GM18511 (cell line): Measurements from ENCODE around the gene SEPTIN8.
A peak's percentile ranks its signal among the peaks of the same experiment; 100 is the strongest.

ENCODE experiments used
- ATAC-seq: cut with Tn5 transposase; IDR thresholded peaks from one replicate; pipeline ENCODE4 v1.9.1; 2021; ENCODE audit warnings: mild to moderate bottlenecking, moderate library complexity; ENCODE audit not compliant: unreplicated experiment

Gene SEPTIN8, protein sequence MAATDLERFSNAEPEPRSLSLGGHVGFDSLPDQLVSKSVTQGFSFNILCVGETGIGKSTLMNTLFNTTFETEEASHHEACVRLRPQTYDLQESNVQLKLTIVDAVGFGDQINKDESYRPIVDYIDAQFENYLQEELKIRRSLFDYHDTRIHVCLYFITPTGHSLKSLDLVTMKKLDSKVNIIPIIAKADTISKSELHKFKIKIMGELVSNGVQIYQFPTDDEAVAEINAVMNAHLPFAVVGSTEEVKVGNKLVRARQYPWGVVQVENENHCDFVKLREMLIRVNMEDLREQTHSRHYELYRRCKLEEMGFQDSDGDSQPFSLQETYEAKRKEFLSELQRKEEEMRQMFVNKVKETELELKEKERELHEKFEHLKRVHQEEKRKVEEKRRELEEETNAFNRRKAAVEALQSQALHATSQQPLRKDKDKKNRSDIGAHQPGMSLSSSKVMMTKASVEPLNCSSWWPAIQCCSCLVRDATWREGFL

DNA sequence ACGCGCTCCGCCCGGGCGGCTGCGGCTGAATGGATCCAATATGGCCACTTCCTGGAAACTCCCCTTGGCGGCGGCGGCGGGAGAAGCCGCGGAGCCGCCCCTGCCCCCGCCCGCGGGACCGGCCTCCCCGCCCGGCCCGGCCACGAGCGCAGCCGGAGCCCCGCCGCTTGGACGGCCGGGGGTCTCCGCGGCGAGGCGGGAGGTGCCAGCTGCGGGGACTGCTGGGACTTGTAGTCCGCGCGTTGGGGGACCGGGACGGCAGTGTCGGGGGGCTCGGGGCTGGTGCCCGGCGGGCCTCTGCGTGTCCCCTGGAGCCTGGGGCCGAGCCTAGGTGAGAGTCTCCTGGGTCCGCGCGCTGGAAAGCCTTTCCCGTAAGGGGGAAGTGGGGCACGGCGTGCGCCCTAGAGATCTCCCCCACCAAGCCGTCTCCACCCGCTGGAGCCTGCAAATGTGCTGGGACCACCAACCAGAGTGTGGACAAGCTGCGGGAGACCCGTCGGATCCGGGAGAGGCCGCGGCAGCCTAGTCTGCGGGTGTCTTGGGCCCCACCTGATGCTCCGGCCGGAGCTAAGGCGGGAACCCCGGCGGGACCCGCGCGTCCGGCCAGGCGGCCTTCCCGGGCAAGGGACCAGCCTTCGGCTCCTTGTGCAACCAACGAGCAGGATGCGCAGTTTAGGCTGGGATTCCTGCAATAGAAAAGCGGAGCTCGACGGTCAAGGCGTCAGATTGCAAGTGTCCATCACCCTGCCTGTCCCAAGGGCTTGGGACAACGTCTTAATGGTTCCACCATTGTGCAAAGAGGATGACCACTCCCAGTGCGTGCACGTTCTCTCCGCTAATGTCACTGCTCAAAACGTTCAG is at the start of gene SEPTIN8:
Gene SEPTIN8, minus strand, starts transcription at position 31 of the 861 bp plus-strand sequence. CDS start 102 bp downstream, outside the sequence.
- ATAC-seq: peak; percentile 68

DNA sequence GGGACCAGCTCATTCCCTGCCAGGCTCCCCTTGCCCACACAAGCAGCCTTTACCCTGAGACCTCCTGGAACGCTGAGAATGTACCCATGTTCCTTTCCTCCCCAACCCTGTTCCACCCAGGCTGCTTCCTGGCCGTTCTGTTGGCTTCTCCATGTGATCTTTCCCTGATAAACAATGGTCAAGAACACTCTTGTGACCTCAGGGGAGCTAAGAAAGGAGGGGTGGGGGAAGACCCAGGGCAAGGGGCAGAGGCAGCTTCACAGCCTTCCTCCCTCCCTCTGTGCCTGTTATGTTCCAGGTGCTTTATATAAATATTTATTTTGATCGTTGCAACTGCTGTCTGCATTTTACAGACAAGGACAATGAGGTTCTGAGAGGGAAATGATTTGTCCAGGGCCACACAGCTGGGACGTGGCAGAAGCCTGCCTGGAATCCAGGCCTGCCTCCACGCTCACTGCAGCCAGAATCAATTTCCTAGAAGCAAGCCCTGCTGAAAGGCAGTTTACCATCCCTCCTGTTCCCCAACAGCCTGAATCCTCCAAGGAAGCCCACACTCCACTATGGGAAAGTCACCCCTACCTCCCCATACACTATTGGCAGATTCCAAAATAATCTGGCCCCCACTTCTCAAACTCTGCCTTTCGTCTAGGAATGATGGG is 49.5 kb upstream of the SEPTIN8 start:
- no peak for ATAC-seq

DNA sequence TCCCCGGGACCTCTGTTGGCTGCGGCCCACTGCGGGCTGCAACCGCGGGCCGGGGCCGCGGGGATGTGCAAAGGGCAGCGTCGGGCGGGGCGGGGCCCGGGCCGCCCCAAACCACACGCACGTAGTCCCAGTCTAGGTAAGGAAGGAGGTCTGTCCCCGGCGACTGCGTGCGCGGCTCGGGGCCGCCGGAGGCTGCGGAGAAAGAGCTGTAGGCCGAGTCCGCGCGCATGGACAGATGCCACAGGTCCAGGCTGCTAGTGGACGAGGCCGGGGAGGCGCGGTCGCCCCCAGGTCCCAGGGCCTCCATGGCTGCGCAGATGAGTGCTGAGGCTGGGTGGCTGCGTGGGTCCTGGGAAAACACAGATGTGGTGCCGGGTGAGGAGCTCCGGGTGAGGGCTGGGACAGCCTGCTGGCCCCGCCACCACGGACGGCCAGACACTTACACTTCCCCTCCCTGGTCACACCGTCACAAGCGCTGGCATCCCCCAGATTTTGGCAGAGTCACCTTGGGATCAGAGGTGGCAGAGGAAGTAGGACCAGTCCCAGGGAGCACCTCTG is 48.9 kb upstream of the SEPTIN8 start:
- no peak for ATAC-seq

DNA sequence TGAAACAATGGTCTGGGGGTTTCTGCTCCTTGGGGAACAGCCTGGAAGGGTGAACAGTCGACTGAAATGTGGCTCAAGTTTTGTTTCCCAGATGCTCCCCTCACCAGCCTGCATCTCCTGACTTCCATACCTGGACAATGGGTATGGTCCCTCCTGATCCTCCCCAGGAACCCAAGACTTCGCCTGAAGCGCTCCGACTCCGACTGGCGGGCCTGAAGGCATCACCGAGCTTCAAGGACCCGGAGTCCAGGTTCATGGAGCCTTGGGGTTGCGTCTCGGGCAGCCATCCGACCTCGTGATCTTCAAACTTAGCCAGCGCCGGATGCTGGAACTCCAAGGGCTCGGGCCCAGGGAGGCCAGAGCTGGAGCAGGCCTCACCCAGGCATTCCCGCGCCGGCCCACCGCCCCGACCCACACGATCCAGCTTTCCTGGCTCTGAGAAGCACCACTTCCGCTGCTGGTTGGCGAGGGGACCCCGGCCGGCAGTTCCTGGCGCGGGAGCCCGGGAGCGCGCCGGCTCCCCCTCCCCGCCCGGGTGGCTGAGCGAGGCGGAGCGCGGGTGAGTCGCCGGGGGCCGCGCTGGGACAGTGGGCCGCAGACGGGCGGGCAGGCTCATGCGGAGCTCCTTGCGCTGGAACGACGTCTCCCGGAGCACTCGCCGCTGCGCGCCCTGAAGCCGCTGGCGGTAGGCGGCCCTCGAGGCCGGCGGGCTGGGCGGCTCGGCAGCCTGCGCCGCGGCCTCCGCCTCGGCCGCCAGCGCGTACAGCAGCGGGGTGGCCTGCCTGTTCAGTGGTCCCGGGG is 48.2 kb upstream of the SEPTIN8 start:
- ATAC-seq: no peak

DNA sequence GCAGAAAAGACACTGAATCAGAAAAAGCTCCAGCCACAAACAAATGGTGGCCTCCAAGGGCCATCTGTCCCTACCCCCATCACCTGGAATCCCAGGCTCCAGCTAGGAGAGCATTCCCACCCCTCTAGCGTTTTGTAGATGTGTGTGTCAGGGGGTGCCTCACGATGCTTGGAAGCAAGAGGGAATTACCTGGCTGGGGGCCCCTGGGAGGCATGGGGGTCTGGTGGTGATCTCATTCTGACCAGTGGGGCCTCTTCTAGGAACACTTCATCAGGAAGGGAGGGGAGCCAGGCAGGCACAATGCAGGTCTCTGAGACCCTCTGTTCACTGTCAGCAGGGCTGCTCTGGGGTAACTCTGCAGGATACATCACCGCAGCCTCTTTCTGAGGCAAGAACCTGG is 47.4 kb upstream of the SEPTIN8 start:
- no peak for ATAC-seq

DNA sequence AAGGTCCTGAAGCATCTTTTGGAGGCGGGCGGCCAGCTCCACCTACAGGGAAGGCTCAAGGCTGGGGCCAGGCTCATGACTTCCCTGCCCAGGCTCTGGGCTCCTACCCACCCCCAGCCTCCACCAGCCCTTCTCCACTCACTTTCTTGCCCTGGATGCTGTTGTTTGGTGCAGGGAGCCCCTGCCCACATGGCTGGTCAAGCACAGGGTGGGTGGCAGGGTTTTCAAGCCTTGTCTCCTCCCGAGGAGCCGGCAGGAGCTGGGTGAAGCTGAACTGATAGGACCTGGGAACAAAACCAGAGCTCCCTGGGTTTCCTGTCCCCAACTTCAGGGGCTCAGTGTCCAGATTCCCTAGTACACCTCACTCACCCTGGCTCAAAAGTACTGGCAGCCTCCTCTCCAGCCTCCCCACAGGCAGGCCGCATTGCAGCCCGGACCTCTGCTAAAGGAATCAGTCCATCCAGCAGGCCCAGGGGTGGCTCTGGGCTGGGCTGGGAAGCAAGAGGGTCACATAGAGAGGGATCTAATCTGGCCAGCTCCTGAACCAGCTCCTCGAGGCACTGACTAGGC is 46.5 kb upstream of the SEPTIN8 start:
- ATAC-seq: no peak

DNA sequence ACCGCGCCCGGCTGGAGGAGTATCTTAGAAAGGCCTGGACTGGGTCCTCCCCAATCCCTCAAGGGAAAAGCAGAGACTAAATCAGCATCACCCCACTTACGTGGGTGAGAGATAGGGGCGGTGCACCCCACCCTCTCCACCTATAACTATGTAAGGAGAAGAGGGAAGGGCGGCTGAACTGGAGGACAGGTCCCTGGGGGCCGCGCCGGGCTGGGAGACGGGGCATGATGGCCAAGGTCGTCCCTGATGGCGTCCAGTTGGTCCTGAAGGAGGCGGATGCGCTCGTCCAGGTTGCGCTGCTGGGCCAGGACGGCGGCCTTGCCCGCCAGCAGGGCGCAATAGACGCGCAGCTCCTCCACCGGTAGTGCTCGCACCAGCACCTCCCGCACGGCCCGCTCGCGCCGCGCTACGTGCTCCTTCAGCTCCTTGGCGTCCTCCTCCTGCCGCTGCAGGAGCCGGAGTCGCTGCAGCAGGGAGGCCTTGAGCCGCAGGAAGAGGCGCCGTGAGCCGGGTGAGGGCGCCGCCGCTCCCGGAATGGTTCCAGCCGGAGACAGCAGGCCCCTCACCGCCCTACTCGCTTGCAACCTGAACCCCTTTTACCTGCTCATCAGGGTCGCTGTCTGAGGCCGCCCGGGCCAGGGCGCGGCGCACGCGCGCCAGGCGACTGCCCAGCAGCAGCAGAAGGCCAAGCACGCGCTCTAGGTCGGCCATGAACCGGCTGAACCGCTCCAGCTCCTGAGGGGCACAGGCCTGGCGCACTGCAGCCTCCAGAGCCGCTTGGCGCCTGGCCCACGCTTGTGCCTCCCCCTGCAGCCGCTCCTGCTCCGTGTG is 45.8 kb upstream of the SEPTIN8 start:
- ATAC-seq: no peak

DNA sequence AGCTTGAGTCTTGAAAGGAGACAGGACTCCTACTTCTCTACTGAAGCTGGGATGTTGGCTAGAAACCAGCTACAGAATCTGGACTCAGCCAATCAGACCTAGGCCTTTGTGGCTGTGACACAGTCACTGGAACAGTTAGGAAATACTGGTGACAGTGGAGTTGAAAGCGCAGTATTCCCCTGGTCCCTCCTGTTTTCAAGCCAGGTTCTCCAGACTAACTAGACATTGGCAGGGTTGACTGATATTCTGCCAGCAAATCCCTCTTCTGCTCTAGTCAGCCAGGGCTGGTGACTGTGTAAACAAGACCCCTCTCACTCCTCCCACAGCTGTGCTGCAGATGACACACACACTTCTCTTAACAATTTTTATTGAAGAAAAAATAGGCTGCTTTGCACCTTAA is 44.8 kb upstream of the SEPTIN8 start:
- no peak for ATAC-seq

DNA sequence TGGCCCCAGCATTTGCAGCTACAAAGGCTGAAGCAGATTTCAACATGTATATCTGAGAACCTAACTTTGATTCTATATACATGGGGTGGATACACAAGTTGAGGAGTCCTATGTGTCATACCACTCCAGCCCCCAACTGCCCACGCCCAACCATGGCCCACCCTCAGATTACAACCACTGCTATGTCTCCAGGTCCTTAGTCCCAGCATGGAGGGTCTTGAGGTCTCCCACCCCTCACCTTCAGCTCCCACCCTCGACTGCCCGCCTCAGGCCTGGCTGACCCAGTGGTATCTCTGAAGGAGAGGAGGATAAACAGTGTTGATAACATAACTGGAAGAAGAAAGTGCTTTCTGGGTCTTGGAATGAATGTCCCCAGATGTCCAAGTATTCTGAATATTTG is 44.3 kb upstream of the SEPTIN8 start:
- ATAC-seq: no peak

DNA sequence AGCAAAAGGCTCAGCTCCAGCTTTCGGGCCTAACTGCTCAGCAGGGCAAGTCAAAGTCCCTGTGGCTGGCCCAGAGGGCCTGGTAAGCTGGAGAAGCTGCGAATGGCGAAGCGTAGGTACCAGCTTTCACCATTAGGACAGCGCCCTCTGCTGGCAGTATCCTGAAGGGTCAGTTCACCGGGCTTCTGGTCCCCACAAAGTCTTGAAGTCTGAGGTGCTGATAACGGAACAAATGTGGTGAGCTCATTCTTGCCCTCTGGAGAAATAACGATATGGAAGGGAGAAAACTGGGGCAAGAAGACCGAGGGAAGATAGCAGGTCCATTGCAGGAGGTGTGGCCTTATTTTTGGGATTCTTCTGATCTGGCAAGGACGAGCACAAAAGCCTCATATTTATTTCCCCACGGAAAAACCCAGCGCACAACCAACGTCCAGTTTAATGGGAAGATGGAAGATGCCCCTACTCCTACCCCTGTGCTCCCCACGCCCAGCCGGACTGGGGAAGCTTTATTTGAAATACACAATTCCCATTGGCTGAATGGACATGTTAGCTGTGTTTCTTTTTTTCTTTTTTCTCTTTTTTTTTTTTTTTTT is 43.2 kb upstream of the SEPTIN8 start:
- ATAC-seq: peak; percentile 84

DNA sequence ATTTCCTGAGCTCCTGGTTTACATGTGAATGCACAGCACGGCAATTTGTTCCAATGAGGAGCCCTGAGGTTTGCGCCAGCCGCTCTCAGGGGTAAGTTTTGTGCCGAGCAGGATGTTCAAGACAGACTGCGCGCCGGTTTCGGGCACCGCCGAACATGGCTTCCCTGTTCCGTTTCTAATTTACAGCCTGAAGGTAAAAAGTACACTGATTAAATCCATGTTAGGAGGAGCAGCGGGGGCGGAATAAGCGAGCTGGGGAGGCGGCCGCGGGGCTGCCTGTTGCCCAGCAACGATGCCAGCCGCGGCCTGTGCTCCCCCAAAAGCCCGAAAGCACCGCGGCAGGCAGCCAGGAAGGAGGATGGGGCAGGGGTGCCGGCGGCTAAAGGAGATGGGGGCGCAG is 42.4 kb upstream of the SEPTIN8 start:
- ATAC-seq: no peak

DNA sequence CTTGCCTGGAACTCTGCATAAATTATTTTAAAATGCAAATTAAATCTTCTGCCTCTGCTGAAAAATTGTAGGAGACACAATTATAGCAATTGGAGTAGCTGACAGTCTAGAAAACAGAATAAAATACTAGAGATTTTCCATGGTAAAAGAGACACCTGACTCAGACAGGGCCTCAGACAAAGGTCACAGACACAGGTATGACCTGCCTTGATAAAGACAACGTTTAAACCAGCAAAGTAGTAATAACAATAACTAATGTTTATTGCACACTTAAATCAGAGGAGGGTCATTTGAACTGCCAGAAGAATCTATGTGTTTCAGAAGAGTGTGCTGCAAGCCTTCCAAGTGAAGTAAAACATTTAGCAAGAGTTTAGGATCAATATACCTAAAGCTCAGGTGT is 40.0 kb upstream of the SEPTIN8 start:
- ATAC-seq: no peak

DNA sequence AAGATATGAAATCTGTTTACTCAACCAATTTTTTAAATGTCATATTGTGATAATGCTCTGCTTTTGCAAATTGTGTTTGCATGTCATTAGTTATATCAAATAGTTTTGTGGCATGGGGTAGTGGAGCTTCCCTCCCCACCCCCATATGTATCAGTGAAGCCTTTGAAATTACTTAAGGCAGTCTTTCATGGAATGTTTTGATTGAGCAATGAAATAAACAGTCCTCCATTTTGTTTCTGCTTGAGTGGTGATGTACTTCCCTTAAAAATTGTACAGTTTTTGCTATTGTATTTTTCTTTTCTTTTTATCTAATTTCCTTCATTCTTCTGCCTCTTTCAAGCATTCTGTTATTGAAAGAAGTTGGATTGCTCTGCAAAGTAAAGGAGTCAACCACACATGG is 39.5 kb upstream of the SEPTIN8 start:
- ATAC-seq: no peak

DNA sequence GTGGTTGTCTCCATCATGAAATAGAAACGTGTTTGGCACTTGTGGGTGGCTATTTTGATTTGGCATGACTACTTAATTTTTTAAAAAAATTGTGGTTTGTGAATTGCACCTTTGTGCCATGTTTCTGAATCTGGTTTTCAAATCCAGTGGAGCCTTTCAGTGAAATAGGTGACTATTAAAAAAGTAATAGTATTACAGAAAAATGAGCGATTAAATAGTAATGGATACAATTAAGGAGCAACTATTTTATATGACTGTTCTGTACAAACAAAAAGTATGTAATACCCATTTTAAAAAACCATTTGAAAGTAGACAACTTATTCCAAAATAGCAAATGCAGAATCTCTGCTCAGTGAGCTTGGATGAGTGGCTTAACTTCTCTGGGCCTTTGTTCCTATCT is 39.0 kb upstream of the SEPTIN8 start:
- ATAC-seq: no peak

DNA sequence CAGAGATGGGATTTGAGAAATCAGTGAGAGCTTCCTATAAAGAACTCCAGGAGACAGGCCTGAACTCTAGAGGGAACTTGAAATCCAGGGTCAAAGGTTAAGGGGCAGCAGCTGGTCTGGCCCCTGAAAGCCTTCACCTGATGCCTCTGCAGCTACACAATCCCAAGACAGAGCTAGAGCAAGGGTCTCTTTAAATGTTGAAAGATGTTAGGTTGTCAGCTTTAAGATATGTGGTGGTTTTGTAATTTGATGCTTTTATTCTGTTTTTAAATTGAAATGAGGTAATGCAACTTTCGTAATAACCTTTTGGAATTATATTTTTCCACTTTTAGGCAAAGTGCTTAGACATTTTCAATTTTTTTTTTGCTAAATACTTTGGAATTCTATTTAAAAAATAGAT is 38.4 kb upstream of the SEPTIN8 start:
- no peak for ATAC-seq

DNA sequence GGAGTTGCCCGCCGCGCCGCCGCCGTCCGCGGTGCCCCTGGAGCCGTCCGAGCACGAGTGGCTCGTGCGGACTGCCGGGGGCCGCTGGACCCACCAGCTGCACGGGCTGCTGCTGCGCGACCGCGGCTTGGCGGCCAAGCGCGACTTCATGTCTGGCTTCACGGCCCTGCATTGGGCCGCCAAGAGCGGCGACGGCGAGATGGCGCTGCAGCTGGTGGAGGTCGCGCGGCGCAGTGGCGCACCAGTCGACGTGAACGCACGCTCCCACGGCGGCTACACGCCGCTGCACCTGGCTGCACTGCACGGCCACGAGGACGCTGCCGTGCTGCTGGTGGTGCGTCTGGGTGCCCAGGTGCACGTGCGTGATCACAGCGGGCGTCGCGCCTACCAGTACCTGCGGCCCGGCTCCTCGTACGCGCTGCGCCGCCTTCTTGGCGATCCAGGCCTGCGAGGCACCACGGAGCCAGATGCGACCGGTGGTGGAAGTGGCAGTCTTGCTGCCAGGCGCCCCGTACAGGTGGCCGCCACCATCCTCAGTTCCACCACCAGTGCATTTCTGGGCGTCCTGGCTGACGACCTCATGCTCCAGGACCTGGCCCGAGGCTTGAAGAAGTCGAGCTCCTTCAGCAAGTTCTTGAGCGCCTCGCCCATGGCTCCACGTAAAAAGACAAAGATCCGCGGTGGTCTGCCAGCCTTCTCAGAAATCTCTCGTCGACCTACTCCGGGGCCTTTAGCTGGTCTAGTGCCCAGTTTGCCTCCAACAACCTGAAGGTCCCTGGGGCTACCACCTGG is 37.7 kb upstream of the SEPTIN8 start:
- no peak for ATAC-seq

DNA sequence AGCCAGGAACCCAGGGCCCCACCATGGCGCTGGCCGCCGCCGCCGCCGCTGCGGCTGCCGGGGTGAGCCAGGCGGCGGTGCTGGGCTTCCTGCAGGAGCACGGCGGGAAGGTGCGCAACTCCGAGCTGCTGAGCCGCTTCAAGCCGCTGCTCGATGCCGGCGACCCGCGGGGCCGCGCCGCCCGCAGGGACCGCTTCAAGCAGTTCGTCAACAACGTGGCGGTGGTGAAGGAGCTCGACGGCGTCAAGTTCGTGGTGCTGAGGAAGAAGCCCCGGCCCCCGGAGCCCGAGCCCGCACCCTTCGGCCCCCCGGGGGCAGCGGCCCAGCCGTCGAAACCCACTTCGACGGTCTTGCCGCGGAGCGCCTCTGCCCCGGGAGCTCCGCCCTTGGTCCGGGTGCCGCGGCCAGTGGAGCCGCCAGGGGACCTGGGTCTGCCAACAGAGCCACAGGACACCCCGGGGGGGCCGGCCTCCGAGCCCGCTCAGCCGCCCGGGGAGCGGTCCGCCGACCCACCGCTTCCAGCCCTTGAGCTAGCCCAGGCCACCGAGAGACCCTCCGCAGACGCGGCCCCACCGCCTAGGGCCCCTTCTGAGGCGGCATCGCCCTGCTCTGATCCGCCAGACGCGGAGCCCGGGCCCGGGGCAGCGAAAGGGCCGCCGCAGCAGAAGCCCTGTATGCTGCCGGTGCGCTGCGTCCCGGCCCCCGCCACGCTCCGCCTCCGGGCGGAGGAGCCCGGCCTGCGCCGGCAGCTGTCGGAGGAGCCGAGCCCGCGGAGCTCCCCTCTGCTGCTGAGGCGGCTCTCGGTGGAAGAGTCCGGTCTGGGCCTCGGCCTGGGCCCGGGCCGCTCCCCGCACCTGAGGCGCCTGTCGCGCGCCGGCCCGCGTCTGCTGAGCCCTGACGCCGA is 36.8 kb upstream of the SEPTIN8 start:
- ATAC-seq: no peak
